Testis (tissue), 3 donors: ENCODE data around the gene TMEM212. TPM values are rescaled to one million over a fixed set of nuclear protein-coding genes. Genes with fewer than 3 reads are reported as not detected.
"Not testable (repeated sequence)": the region's sequence is repeated elsewhere in the genome, so short reads cannot be mapped to it uniquely, and the experiment has no call there.

Experiments used
- DNase-seq: peaks from one replicate; pipeline ENCODE4 v3.0.0-alpha.2; 2019
- H3K27ac ChIP-seq, 2 donors: fragments of 200-600 bp; sonication (generic); one replicate each; pipeline ENCODE4 v1.5.1; 2019
- H3K27me3 ChIP-seq: fragments of 200-600 bp; sonication (generic); one replicate; pipeline ENCODE4 v1.5.1; 2019
- H3K36me3 ChIP-seq: fragments of 200-600 bp; sonication (generic); one replicate; pipeline ENCODE4 v1.5.1; 2017; ENCODE audit warnings: low read depth; ENCODE audit errors: missing control alignments
- H3K4me1 ChIP-seq: fragments of 200-600 bp; sonication (generic); one replicate; pipeline ENCODE4 v1.5.1; 2019
- H3K4me3 ChIP-seq, 2 donors: fragments of 200-600 bp; sonication (generic); one replicate each; pipeline ENCODE4 v1.5.1; 2017 to 2019
- H3K9me3 ChIP-seq: fragments of 200-600 bp; sonication (generic); one replicate; pipeline ENCODE4 v1.5.1; 2017
- POLR2A ChIP-seq: fragments of 450-650 bp; IDR thresholded peaks from one replicate; pipeline ENCODE4 v1.6.1; 2017; ENCODE audit warnings: antibody characterized with exemption, mild to moderate bottlenecking, moderate library complexity
- WGBS, 2 donors: methylation state at CpG; one replicate each; pipeline ENCODE4 v1.1.5; 2018; 5-methylcytosine and 5-hydroxymethylcytosine counted together
- intact Hi-C: fragments of 100-400 bp; cut with DNase I; formaldehyde crosslinking; loops from one replicate; pipeline ENCODE4 v1.15.1; 2023; ENCODE audit warnings: low total_unique reads
- polyA plus RNA-seq: library from polyadenylated mRNA; stranded (reverse); fragments of 350-450 nt; fragmentation: Illumina TruSeq; extraction: RNeasy Lipid Tissue Mini Kit (QIAGEN cat#74804); gene quantifications from one replicate; pipeline ENCODE4 v1.2.3, GENCODE V29; 2014; ENCODE audit warnings: low read depth, low replicate concordance; ENCODE audit not compliant: insufficient read depth
- total RNA-seq, 2 donors: library from RNA; depleted of rRNA; stranded (reverse); fragments of >200 nt; gene quantifications; one replicate each; pipeline ENCODE4 v1.2.3, GENCODE V29; 2016
- TF ChIP-seq, protein P1 (sequence below), 3 experiments: fragments of 450-650 bp in 2 of 3; fragments of 200-600 bp in 1 of 3; sonication (generic) in 1 of 3; IDR thresholded peaks; one replicate each; pipeline ENCODE4 v1.5.1; 2016 to 2019; ENCODE audit warnings: antibody characterized with exemption in 3 of 3, mild to moderate bottlenecking in 2 of 3, moderate library complexity in 1 of 3

The TMEM212 gene
- total and polyA plus RNA-seq, 3 donors from 2014 or later, result 1.8 to 4.3 (median 2.5) TPM

DNA sequence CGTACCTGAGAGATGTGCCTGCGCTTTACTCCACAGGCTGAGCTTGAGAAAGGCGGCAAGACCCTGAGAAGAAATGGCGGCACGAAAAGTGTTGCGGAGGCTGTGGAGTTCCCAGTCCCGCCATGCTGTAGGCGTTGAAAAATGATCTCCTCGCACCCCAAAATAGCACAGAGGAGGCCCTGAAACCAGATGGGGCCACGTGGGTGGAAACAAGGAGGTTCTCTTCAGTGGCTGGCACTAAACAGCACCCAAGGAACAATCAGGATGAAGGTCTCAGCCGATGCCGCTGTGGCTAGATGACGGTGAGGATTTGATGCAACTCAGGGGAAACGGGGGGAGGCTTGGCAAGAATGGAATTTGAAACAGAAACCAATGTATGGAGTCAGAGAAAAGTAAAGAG is 57.3 kb downstream of the TMEM212 start:
- 75 to 77% methylated on average over 14 of the region's 14 CpGs for WGBS, 2 donors
- no peaks in the 10 kb centered on the region for H3K9me3 ChIP-seq
- peak; percentile 51 for DNase-seq
- H3K27me3 ChIP-seq, result no peaks in the 10 kb centered on the region
- H3K36me3 ChIP-seq, result no peaks in the 10 kb centered on the region
- peak overlapping the region; percentile 29 for H3K4me3 ChIP-seq
- H3K4me1 ChIP-seq, result no peaks in the 10 kb centered on the region
- TF ChIP-seq POLR2A, result no peak
- TF ChIP-seq, protein P1, sequence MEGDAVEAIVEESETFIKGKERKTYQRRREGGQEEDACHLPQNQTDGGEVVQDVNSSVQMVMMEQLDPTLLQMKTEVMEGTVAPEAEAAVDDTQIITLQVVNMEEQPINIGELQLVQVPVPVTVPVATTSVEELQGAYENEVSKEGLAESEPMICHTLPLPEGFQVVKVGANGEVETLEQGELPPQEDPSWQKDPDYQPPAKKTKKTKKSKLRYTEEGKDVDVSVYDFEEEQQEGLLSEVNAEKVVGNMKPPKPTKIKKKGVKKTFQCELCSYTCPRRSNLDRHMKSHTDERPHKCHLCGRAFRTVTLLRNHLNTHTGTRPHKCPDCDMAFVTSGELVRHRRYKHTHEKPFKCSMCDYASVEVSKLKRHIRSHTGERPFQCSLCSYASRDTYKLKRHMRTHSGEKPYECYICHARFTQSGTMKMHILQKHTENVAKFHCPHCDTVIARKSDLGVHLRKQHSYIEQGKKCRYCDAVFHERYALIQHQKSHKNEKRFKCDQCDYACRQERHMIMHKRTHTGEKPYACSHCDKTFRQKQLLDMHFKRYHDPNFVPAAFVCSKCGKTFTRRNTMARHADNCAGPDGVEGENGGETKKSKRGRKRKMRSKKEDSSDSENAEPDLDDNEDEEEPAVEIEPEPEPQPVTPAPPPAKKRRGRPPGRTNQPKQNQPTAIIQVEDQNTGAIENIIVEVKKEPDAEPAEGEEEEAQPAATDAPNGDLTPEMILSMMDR (IDR thresholded peaks at IDR 0.05), result no peak
- no peak overlapping the region for H3K27ac ChIP-seq
- intact Hi-C loops, result no loop called here

DNA sequence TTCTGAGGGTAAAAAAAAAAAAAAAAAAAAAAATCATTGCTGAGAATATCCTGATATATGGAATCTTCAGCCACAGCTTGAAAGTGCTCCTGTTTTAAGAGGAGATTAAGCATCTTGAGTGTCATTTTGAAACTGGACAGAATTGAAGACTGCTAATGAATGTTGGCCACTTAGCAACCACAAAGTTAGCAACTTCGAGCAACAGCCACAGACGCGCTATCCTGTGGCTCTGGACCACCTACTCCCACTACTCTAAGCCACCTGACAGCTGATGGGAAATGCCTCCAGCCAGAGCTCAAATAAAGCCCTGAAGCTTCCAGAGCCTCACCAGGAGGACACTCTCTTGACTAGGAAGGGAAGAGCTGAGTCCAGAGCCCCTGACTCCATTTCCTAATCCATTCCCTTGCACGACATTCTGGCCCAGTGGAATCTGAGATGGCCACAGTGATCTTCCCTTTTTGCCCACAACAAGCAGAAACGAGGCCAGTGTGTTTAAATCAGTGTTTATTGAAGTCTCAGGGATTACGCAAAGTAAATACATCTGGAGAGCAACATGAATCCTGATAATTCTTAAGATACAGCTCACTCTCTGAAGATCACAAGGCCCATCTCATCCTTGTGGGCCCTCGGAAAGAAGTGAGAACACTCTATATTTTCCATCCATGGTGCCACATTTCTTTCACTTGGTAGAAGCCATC is 58.6 kb downstream of the TMEM212 start:
- Histone ChIP-seq H3K27me3 (no peaks in the 10 kb centered on the region), H3K36me3 (no peaks in the 10 kb centered on the region), H3K4me1 (no peaks in the 10 kb centered on the region), H3K9me3 (no peaks in the 10 kb centered on the region), H3K4me3 (no peak overlapping the region), H3K27ac (no peak overlapping the region)
- no peak for DNase-seq
- intact Hi-C loops, result no loop called here
- WGBS, 2 donors, result 85 to 88% methylated on average over 7 of the region's 7 CpGs
- TF ChIP-seq POLR2A, result no peak
- TF ChIP-seq, protein P1 (IDR thresholded peaks at IDR 0.05), result no peak

DNA sequence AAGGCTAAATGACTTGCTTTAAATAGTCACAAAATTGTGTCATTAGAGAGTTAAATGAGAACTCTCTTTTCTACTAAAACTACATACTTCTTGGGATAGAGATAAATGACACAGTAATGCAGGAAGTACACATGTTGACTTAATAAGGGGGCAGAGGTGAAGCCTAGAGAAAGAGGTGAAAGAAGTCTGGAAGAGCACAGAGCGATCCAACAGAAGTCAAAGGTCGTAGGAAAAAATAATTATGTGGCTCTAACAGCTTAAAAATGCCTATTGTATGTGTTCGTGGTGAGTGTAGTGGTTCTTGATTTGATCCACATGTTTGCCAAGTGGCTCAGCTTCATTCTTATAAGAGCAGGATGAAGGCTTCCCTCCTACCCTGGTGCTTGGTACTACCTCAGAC is 61.7 kb downstream of the TMEM212 start:
- WGBS, 2 donors, result 42 to 59% methylated on average over 3 of the region's 3 CpGs
- no peaks in the 10 kb centered on the region for H3K27me3 ChIP-seq
- no peak overlapping the region for H3K4me3 ChIP-seq
- H3K36me3 ChIP-seq, result no peaks in the 10 kb centered on the region
- no peak for DNase-seq
- no peak overlapping the region for H3K27ac ChIP-seq
- TF ChIP-seq POLR2A, result no peak
- TF ChIP-seq, protein P1 (IDR thresholded peaks at IDR 0.05), result no peak
- H3K9me3 ChIP-seq, result no peaks in the 10 kb centered on the region
- no peaks in the 10 kb centered on the region for H3K4me1 ChIP-seq
- intact Hi-C loops, result no loop called here

DNA sequence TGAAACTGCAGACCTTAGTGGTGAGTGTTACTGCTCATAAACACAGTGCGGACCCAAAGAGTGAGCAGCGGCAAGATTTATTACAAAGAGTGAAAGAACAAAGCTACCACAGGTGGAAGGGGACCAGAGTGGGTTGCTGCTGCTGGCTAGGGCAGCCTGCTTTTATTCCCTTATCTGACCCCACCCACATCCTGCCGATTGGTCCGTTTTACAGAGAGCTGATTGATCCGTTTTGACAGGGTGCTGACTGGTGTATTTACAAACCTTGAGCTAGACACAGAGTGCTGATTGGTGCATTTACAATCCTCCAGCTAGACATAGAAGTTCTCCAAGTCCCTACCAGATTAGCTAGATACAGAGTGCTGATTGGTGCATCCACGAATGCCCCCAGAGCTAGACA is 63.4 kb downstream of the TMEM212 start:
- H3K4me3 ChIP-seq, intact Hi-C loops, H3K36me3 ChIP-seq, DNase-seq, H3K27ac ChIP-seq, H3K9me3 ChIP-seq, H3K27me3 ChIP-seq, H3K4me1 ChIP-seq: not testable (repeated sequence)
- 90 to 94% methylated on average over 6 of the region's 6 CpGs for WGBS, 2 donors

DNA sequence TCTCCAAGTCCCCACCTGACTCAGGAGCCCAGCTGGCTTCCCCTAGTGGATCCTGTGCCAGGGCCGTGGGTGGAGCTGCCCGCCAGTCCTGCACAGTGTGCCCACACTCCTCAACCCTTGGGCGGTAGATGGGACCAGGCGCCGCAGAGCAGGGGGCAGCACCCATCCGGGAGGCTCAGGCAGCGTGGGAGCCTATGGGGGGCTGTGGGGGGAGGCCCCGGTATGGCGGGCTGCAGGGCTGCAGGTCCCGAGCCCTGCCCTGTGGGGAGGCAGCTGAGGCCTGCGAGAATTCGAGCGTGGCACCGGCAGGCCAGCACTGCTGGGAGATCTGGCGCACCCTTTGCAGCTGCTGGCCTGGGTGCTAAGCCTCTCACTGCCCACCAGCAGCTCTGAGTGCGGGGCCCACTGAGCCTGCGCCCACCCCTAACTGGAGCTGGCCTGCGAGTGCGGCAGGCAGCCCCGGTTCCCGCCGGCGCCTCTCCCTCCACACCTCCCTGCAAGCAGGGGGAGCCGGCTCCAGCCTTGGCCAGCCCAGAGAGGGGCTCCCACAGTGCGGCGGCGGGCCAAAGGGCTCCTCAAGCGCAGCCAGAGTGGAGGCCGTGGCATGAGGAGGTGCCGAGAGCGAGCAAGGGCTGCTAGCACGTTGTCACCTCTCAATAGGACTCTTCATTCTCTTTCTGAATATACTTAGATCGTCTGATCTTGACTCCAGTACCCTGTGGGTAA is 64.0 kb downstream of the TMEM212 start:
- Histone ChIP-seq H3K4me1 (no peaks in the 10 kb centered on the region), H3K36me3 (no peaks in the 10 kb centered on the region), H3K27me3 (no peaks in the 10 kb centered on the region), H3K27ac (no peak overlapping the region), H3K9me3 (no peaks in the 10 kb centered on the region), H3K4me3 (no peak overlapping the region)
- DNase-seq, result no peak
- intact Hi-C loops, result no loop called here
- WGBS, 2 donors, result 80 to 83% methylated on average over 7 to 33 of the region's 33 CpGs
- TF ChIP-seq POLR2A, result no peak
- TF ChIP-seq, protein P1 (IDR thresholded peaks at IDR 0.05), result no peak
